SK-MEL-5 (cell line): Measurements from ENCODE around the gene TMEM259. TPM values are rescaled to one million over a fixed set of nuclear protein-coding genes. Genes with fewer than 3 reads are reported as not detected.

Experiments
- DNase-seq: peaks from one replicate; pipeline ENCODE4 v3.0.0-alpha.2; 2016; ENCODE audit warnings: low read depth, low spot score
- in situ Hi-C: cut with HindIII; loops from 2 replicates; pipeline ENCODE4 v1.10.0; 2016; ENCODE audit warnings: low sequenced_read_pairs, high pct_unique_total_duplicates, low pct_unique_long_range_greater_than_20kb
- total RNA-seq: library from RNA; depleted of rRNA; stranded (reverse); fragments of >200 nt; shearing (Covaris generic); gene quantifications from 2 replicates; pipeline ENCODE4 v1.2.3, GENCODE V29; 2014

Gene TMEM259
- total RNA-seq, 1 experiment from 2014 or later = 51.8 TPM

GRCh38 chr19:999379-999719 is 21.6 kb downstream of the TMEM259 start:
- in situ Hi-C loops = no loop called here
- DNase-seq = no peak

- DNase-seq = no peak
- in situ Hi-C loops = no loop called here
These were observed 22.9 kb downstream of the TMEM259 start for GRCh38 chr19:998064-998463.

GRCh38 chr19:996051-996838 is 24.7 kb downstream of the TMEM259 start:
- in situ Hi-C loops = no loop called here
- DNase-seq = no peak

- DNase-seq = no peak
- in situ Hi-C loops = no loop called here
These were observed 25.7 kb downstream of the TMEM259 start for GRCh38 chr19:995051-995827.

- in situ Hi-C loops = no loop called here
- DNase-seq = no peak
These were observed 26.4 kb downstream of the TMEM259 start for GRCh38 chr19:994516-994915.

- in situ Hi-C loops = no loop called here
- DNase-seq = no peak
These were observed 27.0 kb downstream of the TMEM259 start for GRCh38 chr19:993831-994393.

GRCh38 chr19:993361-993830 is 27.5 kb downstream of the TMEM259 start:
- in situ Hi-C loops = no loop called here
- DNase-seq = no peak

- in situ Hi-C loops = no loop called here
These were observed 28.3 kb downstream of the TMEM259 start for GRCh38 chr19:992670-993055.

GRCh38 chr19:991932-992669 is 28.8 kb downstream of the TMEM259 start:
- DNase-seq = no peak
- in situ Hi-C loops = no loop called here

More at GRCh38 chr19:992670-993055, 28.3 kb downstream of the TMEM259 start:
- DNase-seq = no peak

GRCh38 chr19:991174-991931 is 29.6 kb downstream of the TMEM259 start:
- in situ Hi-C loops = no loop called here
- peak; percentile 32 for DNase-seq

- no peak for DNase-seq
- in situ Hi-C loops = no loop called here
These were observed 30.2 kb downstream of the TMEM259 start for GRCh38 chr19:990746-991145.

GRCh38 chr19:990119-990571 is 30.8 kb downstream of the TMEM259 start:
- in situ Hi-C loops = no loop called here
- no peak for DNase-seq

- in situ Hi-C loops = no loop called here
- DNase-seq = no peak
These were observed 31.4 kb downstream of the TMEM259 start for GRCh38 chr19:989381-990081.

- DNase-seq = no peak
- in situ Hi-C loops = no loop called here
These were observed 32.4 kb downstream of the TMEM259 start for GRCh38 chr19:988510-988909.

- no peak for DNase-seq
- in situ Hi-C loops = no loop called here
These were observed 32.8 kb downstream of the TMEM259 start for GRCh38 chr19:988081-988480.

- no peak for DNase-seq
- in situ Hi-C loops = no loop called here
These were observed 34.8 kb downstream of the TMEM259 start for GRCh38 chr19:986083-986482.
